H4 (cell line): ENCODE results near the gene IRF8. TPM values are rescaled to one million over a fixed set of nuclear protein-coding genes. Genes with fewer than 3 reads are reported as not detected.
"Not testable (repeated sequence)": the region's sequence is repeated elsewhere in the genome, so short reads cannot be mapped to it uniquely, and the experiment has no call there.

Experiments
- DNase-seq: peaks from one replicate; pipeline ENCODE4 v3.0.0-alpha.2; 2015; ENCODE audit warnings: low spot score
- total RNA-seq: library from RNA; depleted of rRNA; stranded (reverse); fragments of >200 nt; shearing (Covaris generic); gene quantifications from 2 replicates; pipeline ENCODE4 v1.2.3, GENCODE V29; 2014

IRF8 gene
- total RNA-seq, 1 experiment from 2014 or later: 1.7 TPM

GRCh38 chr16:85868495-85868894 lies 30.5 kb upstream of the IRF8 start:
- no peak for DNase-seq

- DNase-seq: no peak
These were observed 29.8 kb upstream of the IRF8 start for GRCh38 chr16:85869206-85869605.

- DNase-seq: no peak
These were observed 29.0 kb upstream of the IRF8 start for GRCh38 chr16:85869785-85870558.

GRCh38 chr16:85871756-85872155 lies 27.2 kb upstream of the IRF8 start:
- no peak for DNase-seq

GRCh38 chr16:85872734-85873133 lies 26.2 kb upstream of the IRF8 start:
- no peak for DNase-seq

- DNase-seq: no peak
These were observed 25.8 kb upstream of the IRF8 start for GRCh38 chr16:85873153-85873552.

- DNase-seq: not testable (repeated sequence)
These were observed 24.9 kb upstream of the IRF8 start for GRCh38 chr16:85874031-85874430.

GRCh38 chr16:85878407-85878806 lies 20.6 kb upstream of the IRF8 start:
- DNase-seq: no peak

- DNase-seq: peak; percentile 55
These were observed 20.1 kb upstream of the IRF8 start for GRCh38 chr16:85878875-85879274.

- no peak for DNase-seq
These were observed 19.4 kb upstream of the IRF8 start for GRCh38 chr16:85879549-85879948.

GRCh38 chr16:85879975-85880831 lies 18.8 kb upstream of the IRF8 start:
- no peak for DNase-seq

GRCh38 chr16:85880861-85881260 lies 18.1 kb upstream of the IRF8 start:
- no peak for DNase-seq

- no peak for DNase-seq
These were observed 17.5 kb upstream of the IRF8 start for GRCh38 chr16:85881436-85881835.

GRCh38 chr16:85882181-85882810 lies 16.7 kb upstream of the IRF8 start:
- DNase-seq: no peak

GRCh38 chr16:85883813-85884212 lies 15.1 kb upstream of the IRF8 start:
- DNase-seq: no peak

GRCh38 chr16:85884808-85885463 lies 14.0 kb upstream of the IRF8 start:
- DNase-seq: no peak

- DNase-seq: no peak
These were observed 13.4 kb upstream of the IRF8 start for GRCh38 chr16:85885537-85885936.

GRCh38 chr16:85888405-85889331 lies 10.3 kb upstream of the IRF8 start:
- peak; percentile 47 for DNase-seq

- no peak for DNase-seq
These were observed 7.8 kb upstream of the IRF8 start for GRCh38 chr16:85891033-85891775.

GRCh38 chr16:85891776-85892166 lies 7.2 kb upstream of the IRF8 start:
- DNase-seq: no peak
